ENCODE results near the gene EMSY.

- TF ChIP-seq CTCF (IDR thresholded peaks at IDR 0.05) = no peak
- no peak for TF ChIP-seq POLR2A (IDR thresholded peaks at IDR 0.05)
These were observed 35.4 kb downstream of the EMSY start for GRCh38 chr11:76480241-76480640.
